GM12874 (cell line): Measurements from ENCODE around the gene CACNG5.

Experiments
- TF ChIP-seq, protein P1 (sequence below): IDR thresholded peaks from 2 replicates; pipeline ENCODE4 v1.5.1; 2011; ENCODE audit warnings: low read depth, mild to moderate bottlenecking, control low read depth, low read length, moderate library complexity; ENCODE audit not compliant: insufficient read depth

The CACNG5 gene

DNA sequence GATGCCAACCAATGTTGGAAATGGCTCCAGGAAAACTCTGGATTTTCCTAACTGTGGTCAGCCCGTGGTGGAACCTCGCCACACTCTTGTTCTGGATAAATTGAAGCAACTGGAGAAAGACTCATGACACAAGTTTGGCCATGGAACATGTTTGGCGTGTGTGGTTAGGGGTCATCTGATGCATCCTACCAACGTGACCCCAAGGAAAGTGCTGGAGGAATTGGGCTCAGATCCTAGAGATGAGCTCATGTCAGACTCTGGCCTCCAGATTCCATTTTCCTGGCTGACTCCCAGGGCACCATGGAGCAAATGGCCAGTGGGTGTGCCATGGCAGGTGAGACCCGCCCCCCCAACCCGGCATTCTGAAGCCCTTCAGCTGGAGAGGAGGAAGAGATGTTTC is 58.5 kb downstream of the CACNG5 start:
- TF ChIP-seq, protein P1, sequence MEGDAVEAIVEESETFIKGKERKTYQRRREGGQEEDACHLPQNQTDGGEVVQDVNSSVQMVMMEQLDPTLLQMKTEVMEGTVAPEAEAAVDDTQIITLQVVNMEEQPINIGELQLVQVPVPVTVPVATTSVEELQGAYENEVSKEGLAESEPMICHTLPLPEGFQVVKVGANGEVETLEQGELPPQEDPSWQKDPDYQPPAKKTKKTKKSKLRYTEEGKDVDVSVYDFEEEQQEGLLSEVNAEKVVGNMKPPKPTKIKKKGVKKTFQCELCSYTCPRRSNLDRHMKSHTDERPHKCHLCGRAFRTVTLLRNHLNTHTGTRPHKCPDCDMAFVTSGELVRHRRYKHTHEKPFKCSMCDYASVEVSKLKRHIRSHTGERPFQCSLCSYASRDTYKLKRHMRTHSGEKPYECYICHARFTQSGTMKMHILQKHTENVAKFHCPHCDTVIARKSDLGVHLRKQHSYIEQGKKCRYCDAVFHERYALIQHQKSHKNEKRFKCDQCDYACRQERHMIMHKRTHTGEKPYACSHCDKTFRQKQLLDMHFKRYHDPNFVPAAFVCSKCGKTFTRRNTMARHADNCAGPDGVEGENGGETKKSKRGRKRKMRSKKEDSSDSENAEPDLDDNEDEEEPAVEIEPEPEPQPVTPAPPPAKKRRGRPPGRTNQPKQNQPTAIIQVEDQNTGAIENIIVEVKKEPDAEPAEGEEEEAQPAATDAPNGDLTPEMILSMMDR = no peak

DNA sequence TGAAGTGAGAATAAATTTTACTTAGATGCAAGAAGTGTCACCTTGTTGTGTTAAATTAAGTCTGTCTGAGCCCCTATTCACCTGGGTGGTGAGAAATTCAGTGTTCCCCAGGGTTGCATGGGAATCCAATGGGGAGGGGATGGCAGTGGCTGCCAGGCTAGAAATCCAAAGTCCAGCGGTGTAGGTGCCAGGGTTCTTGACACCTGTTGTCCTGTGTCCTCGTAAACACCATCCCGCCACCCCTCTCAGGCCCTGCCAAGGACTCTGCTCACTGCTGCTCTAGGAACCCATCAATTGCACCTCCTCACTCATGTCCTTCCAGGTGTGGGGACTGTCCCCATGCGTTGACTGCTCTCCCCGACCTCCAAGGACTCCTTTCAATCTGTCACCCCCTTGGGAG is 58.9 kb downstream of the CACNG5 start:
- TF ChIP-seq, protein P1 = no peak

DNA sequence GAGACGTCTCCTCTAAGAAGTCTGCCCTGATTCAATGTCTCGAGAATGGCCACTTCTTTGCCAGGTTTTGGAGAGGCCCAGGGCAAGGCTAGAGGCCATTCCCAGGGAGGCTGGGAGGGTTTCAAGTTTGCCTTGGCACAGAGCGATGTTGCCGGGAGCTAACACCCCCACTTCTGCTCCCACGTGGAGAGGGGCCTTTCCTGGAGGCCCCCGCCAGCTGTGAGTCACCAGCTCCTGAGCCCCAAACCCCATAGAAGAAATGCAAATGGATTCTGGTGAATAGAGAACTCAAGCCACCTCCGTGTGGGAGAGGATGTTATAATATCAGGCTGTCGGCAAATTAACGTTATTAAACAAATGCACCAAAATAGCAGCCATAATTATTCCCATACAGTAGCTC is 62.2 kb downstream of the CACNG5 start:
- TF ChIP-seq, protein P1 = no peak

DNA sequence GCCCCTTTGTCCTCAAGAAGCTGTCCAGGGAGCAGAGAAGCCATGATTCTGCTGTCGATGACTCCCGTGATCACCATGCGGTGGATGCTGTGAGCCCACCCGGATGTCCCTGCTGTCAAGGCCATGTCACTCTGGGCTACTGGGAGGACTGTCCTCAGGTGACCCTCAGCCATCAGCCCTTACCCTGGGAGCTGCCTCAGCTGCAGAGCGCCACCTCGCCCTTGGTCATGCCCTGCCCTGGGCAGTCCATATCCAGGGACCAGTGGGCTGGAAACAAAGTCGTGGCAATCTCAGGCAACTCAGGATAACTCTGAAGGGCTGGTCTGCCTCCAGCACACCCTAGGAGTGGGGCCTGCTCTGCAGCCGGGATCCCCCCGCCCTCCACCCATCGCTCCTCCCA is 63.6 kb downstream of the CACNG5 start:
- TF ChIP-seq, protein P1 = no peak

DNA sequence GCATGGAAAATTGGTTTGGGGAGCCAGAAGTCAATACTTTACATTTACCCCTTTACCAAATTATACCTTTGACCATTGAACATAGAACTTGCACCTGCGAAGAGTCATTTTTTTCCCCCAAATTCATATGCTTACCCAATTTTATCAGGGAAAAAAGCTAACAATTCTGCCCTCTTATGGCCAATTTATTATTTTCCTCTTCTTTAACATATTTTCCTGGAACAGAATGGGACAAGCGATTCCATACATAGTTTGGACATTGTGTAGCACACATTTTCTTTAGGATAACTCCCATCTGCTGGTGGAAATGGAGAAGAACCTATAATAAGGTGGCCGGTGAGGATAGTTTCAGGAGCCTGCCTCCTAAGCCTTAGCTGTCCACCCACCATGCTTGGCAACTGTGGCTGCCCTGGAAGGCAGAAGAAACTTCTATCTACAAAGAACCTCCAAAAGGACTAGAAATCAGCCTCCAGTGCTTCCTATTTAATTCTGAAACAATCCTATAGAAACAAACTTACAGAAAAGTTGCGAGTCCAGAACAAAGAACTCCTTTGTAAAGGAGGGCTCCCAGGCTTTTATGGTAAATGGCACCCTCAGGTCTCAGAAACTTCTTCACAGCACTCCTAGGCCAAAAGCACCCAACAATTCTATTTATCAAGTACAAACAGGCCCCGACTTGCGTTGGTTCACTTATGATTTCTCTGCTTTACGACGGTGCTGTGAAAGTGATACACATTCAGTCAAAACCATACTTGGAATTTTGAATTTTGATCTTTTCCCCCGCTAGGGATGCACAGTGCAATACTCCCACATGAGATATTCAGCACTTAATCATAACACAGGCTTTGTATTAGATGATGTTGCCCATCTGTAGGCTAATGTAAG is 65.5 kb downstream of the CACNG5 start:
- TF ChIP-seq, protein P1 = no peak

DNA sequence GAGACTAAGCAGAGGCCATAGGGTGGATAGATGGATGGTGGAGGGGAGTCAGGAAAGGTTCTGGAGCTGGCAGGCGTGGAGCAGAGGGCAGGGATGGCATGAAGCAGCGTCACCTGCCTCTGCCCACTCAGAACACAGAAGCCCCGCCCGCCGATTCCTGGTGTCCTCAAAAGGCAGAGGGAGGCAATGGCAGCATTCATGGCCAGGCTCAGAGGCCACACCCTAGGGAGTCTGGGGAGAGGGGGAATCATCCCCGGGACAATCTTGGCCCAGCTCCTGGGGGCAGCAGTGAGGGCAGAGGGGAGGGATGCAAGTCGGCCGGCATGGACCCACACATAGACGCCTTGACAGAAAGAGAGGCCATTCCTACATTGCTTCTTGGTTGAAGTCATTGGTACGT is 68.9 kb downstream of the CACNG5 start:
- TF ChIP-seq, protein P1 = no peak

DNA sequence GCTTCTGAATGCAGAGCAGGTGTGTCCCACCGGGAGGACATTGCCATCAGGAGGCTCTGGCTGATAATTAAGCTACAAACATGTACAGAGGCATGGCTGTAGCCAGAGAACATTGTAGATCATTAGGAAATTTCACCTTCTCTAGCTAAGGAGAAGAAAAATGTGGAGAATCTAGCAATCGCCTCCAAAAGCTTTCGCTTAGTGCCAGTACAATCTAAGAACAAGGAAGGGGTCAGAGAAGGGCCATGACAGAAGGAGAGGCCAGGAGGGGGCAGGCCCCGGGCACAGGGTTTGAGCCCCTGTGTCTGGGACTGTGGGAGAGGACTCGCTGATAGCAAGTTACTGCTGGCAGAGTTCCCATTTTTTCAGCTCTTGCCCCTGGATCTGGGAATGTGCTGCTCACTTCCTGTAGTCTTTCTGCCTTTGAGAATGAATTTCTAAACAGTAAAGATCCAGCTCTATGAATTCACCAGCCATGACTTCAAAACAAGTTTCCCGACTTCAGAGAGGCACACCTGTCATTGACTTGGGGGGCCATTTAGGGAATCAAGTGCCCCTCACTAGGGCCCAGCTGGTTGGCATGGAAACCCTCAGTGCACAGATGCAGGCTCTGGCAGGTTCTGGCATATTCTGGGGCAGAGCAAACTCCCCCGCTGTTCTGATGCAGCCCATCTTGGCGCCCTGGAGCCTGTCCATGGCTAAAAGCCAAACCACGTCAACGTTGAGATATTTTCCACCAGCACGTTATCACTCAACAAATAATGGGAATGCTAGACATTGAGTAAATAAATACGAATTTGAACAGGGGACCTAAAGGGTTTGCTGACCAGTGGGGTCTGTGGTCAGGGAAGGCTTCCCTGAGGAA is 70.1 kb downstream of the CACNG5 start:
- TF ChIP-seq, protein P1 = no peak
